HG03135 (cell line): ENCODE measurements around the gene SNX6.
"Not testable (repeated sequence)": the region's sequence is repeated elsewhere in the genome, so short reads cannot be mapped to it uniquely, and the experiment has no call there.

Experiments
- ATAC-seq: cut with Tn5 transposase; IDR thresholded peaks from one replicate; pipeline ENCODE4 v1.9.1; 2021; ENCODE audit warnings: mild to moderate bottlenecking, moderate library complexity; ENCODE audit not compliant: unreplicated experiment

SNX6 gene

DNA sequence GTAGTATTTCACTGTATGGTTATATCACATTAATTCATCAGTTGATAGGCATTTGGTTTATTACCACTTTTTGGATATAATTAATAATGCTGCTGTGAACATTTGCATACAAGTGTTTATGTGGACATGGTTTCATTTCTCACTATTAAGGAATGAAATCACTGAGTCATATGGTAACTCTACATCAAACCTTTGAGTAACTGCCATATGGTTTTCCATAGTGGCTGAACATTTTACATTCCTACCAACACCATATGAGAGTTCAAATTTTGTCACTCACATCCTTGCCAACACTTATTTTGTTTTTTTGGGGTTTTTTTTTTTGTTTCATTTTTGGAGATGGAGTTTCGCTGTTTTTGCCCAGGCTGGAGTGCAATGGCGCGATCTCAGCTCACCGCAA, 60.2 kb downstream of the SNX6 start:
- ATAC-seq: no peak

DNA sequence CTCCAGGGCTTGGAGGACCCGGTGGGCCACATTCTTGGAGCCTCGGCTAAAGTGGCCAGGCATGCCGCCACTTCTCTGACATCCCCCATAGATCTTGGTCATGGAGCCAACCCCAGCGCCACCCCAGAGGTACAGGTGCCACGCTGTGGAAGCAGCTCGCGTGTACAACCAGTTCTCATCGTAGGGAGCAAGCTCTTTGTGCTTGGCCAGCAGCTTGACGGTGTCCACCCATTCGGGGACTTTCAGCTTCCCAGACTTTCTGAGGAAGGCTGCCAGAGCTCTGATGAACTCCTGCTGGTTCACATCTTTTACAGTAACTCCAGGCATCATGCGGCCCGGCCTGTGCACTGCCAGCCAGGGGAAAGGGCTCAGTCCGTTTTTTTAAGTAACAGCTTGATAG, 61.1 kb downstream of the SNX6 start:
- no peak for ATAC-seq

DNA sequence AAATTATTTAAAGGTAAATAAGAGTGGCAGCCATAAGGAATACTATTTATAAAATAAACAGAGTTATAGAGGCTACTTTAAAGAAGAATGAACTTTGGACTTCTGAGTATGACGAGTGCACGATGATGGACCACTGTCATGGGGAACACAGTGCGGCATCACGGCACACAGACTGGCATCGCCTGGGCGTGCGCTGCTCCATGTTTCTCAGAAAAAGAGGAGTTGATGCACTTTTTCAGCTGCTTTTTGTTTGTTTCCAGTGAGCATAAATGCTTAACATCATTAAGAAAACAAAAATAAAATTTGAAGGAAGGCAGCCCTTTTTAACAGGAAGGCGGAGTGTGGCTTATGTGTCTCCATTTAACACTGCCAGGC, 67.2 kb downstream of the SNX6 start:
- no peak for ATAC-seq

DNA sequence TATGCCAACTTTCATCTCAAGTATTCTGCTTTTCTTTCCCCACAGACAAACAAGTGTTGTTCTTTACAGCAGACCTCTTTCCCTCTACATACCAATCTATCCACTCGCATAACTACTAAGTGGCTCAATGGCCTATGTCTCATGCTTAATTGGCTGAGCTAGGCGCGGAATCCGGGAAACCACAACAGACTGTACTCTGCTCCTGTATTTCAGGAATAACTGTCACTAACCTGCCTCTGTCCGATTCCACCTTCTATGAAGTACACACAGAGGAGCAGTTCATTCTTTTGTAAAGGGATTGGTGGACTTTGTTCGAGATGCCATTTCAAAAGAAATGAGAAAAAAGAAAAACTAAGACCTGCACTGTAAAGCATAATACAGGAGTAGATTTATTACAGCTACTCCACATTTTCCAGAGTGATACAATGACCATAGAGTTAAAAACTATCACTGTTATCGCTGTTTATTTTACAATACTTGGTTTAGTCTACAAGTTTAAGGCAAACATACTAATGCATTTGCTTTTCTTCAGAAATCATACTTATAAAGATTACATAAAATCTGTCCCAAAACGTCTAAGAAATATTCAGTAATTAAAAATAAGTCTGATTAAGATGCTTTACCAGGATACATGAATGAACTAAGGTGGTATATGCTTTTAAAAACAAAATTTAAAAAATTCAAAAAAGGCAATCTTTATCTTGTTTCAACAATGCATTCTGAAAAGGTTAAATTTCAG, 67.7 kb downstream of the SNX6 start:
- ATAC-seq: not testable (repeated sequence)

DNA sequence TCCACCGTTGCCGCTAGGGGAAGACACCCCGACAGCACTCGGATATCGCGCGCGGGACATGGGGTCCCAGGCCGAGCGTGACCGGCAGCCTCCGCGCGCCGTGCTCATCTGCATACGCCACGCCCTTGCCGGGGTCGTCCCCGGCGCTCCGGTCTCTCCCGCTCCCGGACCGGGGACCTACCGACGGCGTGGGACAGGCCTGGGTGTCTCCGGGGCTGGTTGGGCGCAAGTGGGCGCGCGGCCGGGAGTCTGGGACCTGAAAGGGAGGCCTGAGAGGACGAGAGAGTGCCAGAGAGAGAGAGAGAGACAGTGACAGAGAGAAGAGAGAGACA, 73.5 kb downstream of the SNX6 start:
- peak; percentile 41 for ATAC-seq

DNA sequence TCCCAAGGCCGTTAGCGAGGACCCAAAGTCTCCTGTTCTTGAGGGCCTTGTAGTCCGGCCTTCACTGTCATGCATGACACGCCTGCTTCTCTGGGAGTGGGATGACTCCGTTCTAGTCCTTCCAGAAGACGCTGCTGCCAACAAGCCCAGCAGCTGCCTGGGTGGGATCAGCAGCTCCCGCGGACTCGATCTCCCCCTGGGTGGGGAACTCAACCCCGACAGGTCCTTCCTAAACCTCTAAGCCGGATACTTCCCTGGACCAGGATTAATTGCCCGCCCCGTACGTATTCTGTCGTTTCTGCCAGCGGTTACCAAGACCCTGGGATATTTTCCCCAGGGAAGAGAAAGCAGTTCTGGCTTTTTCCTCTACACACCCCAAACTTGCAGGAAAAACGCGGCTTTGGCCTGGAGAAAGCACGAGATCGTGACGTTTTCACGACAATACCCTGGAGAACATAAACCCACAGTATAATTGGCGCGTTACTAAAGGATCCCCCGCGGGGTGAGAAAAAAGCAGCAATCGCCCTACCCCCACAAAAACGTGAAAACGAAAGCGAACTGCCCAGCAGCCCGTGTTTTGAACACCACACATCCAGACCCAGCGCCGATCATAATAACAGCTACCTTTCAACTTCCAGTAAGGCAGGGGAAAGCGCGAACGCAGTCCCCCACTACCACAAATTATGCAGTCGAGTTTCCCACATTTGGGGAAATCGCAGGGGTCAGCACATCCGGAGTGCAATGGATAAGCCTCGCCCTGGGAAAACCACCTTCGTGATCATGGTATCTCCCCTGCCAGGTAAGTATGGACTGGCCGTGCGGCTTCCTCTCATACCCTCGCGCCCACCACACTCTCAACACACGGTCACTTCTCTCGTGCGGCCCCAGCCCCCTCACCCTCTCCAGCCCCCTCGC, 74.1 kb downstream of the SNX6 start:
- peak; percentile 80 for ATAC-seq

DNA sequence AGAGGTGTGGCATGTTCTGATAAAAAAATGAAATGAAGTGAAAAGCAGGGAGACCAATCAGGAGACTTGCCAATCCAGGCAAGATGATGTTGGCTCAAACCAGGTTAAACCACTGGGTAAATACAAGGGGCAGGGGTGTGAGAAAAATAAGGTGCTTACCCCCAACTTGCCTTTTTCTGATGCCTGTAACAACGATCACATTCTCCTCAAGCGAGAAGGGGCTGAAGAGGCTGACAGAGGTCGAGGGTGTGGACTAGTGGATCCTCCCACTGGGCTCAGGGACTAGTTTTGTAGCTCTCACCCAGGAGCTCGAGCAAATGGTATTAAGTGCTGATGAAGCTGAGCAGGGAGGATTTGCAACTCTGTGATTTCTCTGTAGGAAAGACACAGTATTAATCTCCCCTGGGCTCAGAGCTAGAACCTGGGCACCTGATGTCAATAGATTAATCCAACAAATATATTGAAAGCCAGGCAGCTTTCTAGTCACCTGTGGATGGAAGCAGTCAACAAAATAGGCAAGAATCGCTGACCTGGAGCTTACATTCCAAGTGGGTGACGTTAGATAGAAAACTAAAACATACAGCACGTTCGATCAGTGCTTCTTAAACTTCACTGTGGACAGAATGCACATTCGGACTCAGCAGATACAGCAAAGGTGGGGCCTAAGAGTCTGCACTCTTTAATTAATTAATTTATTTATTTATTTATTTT, 75.3 kb downstream of the SNX6 start:
- no peak for ATAC-seq

DNA sequence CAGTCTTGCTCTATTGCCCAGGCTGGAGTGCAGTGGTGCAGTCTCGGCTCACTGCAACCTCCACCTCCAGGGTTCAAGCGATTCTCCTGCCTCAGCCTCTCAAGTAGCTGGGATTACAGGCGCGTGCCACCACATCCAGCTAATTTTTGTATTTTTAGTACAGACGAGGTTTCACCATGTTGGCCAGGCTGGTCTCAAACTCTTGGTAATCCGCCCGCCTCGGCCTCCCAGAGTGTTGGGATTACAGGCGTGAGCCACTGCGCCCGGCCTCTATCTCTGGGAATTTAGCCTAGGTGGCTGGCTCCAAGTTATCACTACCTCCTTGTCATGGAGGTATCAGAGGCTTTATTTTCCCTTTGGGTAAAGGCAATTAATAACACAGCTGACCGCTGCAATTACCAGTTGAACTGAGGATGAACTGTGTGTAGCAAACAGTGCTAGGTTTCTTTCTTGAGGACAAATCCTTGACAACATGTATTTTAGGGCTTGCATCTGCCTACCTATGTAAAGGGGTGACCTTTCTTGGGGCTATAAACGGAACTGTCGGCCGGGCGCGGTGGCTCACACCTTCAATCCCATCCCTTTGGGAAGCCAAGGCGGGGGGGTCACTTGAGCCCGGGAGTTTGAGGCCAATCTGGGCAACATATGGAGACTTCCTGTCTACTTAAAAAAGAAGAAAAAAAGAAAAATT, 80.5 kb downstream of the SNX6 start:
- ATAC-seq: not testable (repeated sequence)

DNA sequence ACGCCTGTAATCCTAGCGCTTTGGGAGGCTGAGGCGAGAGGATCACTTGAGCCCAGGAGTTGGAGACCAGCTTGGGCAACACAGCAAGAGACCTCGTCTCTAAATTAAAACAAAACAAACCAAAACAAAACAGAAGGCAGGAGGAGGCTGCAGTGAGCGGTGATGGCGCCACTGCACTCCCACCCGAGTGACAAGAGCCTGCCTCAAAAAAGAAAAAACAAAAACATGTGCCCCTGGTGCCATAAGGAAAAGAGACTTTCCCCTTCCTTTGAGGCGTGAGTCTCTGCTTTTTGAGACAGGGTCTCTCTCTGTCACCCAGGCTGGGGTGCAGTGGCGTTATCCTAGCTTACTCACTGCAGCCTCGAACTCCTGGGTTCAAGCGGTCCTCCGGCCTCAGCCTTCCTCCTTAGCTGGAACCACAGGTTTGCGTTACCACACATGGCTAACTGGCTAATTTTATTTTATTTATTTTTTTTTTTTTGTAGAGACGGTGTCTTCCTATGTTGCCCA, 81.4 kb downstream of the SNX6 start:
- ATAC-seq: no peak

DNA sequence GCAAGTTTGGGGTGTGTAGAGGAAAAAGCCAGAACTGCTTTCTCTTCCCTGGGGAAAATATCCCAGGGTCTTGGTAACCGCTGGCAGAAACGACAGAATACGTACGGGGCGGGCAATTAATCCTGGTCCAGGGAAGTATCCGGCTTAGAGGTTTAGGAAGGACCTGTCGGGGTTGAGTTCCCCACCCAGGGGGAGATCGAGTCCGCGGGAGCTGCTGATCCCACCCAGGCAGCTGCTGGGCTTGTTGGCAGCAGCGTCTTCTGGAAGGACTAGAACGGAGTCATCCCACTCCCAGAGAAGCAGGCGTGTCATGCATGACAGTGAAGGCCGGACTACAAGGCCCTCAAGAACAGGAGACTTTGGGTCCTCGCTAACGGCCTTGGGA, 82.8 kb downstream of the SNX6 start:
- peak; percentile 34 for ATAC-seq

DNA sequence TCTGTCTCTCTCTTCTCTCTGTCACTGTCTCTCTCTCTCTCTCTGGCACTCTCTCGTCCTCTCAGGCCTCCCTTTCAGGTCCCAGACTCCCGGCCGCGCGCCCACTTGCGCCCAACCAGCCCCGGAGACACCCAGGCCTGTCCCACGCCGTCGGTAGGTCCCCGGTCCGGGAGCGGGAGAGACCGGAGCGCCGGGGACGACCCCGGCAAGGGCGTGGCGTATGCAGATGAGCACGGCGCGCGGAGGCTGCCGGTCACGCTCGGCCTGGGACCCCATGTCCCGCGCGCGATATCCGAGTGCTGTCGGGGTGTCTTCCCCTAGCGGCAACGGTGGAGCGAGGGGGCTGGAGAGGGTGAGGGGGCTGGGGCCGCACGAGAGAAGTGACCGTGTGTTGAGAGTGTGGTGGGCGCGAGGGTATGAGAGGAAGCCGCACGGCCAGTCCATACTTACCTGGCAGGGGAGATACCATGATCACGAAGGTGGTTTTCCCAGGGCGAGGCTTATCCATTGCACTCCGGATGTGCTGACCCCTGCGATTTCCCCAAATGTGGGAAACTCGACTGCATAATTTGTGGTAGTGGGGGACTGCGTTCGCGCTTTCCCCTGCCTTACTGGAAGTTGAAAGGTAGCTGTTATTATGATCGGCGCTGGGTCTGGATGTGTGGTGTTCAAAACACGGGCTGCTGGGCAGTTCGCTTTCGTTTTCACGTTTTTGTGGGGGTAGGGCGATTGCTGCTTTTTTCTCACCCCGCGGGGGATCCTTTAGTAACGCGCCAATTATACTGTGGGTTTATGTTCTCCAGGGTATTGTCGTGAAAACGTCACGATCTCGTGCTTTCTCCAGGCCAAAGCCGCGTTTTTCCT, 83.4 kb downstream of the SNX6 start:
- ATAC-seq: peak; percentile 68

DNA sequence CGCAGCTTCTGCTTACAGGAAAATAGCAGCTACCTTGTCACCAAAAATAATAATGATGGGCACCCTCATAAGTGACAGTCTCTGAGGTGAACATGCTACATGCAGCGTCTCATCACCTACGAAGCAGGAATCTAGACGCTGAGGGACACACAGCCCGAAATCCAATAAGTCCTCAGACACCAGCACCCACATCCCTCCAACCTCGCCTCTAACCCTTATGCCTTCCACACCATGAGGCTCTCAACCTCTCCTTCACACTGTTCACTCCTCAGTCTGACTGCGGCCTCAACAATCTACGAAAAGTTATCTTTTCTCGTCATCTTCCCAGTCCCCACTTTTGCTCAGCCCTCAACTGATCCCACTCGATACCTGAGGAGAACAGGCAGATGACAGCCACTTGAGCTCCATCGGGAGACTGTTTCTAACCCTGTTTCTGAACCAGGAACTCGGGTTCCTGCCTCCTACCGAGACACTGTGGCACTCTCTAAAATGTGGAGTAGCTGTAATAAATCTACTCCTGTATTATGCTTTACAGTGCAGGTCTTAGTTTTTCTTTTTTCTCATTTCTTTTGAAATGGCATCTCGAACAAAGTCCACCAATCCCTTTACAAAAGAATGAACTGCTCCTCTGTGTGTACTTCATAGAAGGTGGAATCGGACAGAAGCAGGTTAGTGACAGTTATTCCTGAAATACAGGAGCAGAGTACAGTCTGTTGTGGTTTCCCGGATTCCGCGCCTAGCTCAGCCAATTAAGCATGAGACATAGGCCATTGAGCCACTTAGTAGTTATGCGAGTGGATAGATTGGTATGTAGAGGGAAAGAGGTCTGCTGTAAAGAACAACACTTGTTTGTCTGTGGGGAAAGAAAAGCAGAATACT, 89.5 kb downstream of the SNX6 start:
- not testable (repeated sequence) for ATAC-seq

DNA sequence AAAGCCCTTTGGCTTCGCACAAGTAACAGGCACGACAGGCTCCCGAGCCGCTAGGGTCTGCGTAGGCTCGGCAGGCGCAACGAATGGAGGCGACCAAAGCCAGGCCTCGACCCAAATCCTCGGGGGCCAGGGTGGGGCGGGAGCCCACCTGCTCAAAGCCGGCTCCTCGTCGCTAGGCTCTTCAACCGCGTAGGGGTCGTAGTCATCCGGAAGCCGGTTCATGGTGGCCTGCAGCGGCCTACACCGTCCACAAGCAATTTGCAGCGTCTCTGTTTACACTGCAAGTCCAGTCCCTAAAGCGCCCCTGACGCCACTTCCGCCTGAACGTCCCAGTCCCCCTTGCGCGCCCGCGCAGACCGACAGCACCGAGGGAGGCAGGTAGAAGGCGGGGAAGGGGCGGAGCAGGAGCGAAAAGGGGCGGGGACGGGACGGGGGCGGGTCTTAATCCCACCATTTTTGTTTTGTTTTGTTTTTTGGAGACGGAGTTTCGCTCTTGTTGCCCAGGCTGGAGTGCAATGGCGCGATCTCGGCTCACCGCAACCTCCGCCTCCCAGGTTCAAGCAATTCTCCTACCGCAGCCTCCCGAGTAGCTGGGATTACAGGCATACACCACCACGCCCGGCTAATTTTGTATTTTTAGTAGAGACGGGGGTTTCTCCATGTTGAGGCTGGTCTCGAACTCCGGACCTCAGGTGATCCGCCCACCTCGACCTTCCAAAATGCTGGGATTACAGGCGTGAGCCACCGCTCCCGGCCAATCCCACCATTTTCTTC, 90.4 kb downstream of the SNX6 start, which contains the start of gene EAPP:
TSS of gene EAPP (minus strand) at position 295 of the 774 bp plus-strand sequence. CDS start at position 222, 73 bp downstream.
- ATAC-seq: peak; percentile 99

DNA sequence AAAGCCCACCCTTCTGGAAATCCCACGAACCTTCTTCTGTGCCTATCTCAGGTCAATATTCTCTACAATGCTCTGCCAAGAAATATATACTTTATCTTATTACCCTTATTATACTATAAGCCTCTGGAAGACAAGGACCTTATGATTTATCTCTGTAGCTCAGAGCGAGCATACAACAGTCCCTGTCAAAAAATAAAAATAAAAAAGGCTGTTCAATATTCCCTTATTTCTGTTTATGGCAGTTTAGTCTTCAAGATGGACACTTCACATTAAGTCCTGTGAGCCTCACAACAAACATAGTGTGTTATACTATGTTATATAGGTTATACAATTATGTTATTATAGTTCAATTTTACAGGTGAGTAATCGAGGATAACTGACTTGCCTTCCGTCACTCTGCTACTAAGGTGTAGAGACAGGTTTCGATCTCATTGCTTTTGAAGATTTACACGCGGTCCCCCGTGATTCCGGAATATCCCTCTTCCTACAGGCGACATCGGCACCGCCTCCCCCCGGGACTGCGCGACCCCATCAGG, 91.0 kb downstream of the SNX6 start:
- no peak for ATAC-seq

DNA sequence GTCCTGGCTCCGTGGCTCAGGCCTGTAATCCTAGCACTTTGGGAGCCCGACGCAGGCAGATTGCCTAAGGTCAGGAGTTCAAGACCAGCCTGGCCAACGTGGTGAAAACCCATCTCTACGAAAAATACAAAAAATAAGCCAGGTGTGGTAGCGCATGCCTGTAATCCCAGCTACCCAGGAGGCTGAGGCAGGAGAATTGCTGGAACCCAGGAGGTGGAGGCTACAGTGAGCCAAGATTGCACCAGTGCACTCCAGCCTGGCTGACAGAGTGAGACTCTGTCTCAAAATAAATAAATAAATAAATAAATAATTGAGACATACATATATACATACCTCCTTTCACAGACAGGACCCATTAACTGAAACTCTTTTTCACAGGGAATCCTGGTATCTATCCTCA, 91.9 kb downstream of the SNX6 start:
- not testable (repeated sequence) for ATAC-seq

DNA sequence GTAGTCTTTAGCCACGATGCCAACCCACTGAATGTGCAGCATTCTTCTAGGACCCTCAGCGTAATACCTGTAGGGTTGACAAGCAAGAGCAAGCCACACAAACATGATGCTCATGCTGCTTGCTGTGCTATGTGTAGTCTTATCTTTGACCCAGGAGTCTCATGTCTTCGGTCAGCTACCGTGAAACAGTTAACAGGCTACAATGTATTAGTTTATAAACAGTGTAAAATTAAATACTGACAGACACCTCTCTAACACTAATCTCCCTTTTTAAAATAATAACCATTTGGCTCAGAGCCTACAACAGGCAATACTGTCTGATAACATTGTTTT, 92.3 kb downstream of the SNX6 start:
- no peak for ATAC-seq

DNA sequence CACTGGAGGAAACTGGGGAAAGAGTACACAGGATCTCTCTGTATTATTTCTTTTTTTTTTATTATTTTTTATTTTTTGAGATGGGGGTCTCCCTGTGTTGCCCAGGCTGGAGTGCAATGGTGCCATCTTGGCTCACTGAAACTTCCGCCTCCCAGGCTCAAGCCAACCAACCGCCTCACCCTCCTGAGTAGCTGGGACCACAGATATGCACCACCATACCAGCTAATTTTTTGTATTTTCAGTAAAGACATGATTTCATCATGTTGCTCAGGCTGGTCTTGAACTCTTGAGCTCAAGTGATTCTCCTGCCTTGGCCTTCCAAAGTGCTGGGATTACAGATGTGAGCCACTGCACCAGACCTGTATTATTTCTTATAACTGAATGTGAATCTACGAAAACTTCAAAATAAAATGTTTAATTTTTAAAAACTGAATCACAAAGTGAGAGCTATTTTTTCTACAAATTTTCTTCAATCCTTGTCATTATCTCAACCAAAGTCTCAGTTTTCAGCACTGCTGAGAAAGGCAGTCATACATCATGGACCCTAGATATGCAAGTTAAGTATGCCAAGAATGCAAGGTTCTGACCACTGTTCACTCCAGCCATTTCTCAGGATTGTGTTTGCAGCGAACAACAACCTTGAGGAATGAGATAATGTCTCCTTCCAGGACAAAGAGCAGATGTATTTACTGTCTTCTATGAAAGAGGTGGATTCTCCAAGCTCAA, 92.8 kb downstream of the SNX6 start:
- ATAC-seq: no peak
